Osteoblast (primary cell): ENCODE data around the gene LEF1. TPM values are rescaled to one million over a fixed set of nuclear protein-coding genes. Genes with fewer than 3 reads are reported as not detected.

ENCODE experiments used
- DNase-seq: peaks from one replicate; pipeline ENCODE4 v3.0.0; 2011; ENCODE audit warnings: low spot score, mixed read lengths; ENCODE audit not compliant: insufficient read length; ENCODE audit errors: missing footprints
- H2AFZ ChIP-seq: 2 replicates; pipeline ENCODE4 v1.6.0; 2011; ENCODE audit warnings: mild to moderate bottlenecking, low read length
- H3K27ac ChIP-seq: 2 replicates; pipeline ENCODE4 v1.5.1; 2011; ENCODE audit warnings: mild to moderate bottlenecking, low read depth, low read length, moderate library complexity
- H3K27me3 ChIP-seq: 2 replicates; pipeline ENCODE4 v1.6.0; 2012; ENCODE audit warnings: mild to moderate bottlenecking, control low read depth, inconsistent platforms, low read length, moderate library complexity; ENCODE audit not compliant: insufficient read depth
- H3K36me3 ChIP-seq: 2 replicates; pipeline ENCODE4 v1.5.1; 2011; ENCODE audit warnings: mild to moderate bottlenecking, low read length, control low read depth, moderate library complexity; ENCODE audit not compliant: insufficient read depth
- H3K4me1 ChIP-seq: 2 replicates; pipeline ENCODE4 v1.5.1; 2011; ENCODE audit warnings: mild to moderate bottlenecking, low read length, control low read depth, moderate library complexity; ENCODE audit not compliant: insufficient read depth
- H3K4me2 ChIP-seq: 2 replicates; pipeline ENCODE4 v1.6.0; 2011; ENCODE audit warnings: mild to moderate bottlenecking, low read length; ENCODE audit not compliant: insufficient read depth
- H3K4me3 ChIP-seq: fragments of 200-600 bp; sonication (generic); 3 replicates; pipeline ENCODE4 v1.5.1; 2012; ENCODE audit warnings: mild to moderate bottlenecking, low read length, inconsistent platforms; ENCODE audit not compliant: insufficient read depth
- H3K79me2 ChIP-seq: 2 replicates; pipeline ENCODE4 v1.6.0; 2012; ENCODE audit warnings: mild to moderate bottlenecking, low read length, control low read depth, inconsistent platforms; ENCODE audit not compliant: insufficient read depth
- H3K9me3 ChIP-seq: 2 replicates; pipeline ENCODE4 v1.5.1; 2011; ENCODE audit warnings: low read depth, low read length, control low read depth
- H4K20me1 ChIP-seq: 2 replicates; pipeline ENCODE4 v1.6.0; 2012; ENCODE audit warnings: mild to moderate bottlenecking, low read length, control low read depth; ENCODE audit not compliant: insufficient read depth
- CTCF ChIP-seq: IDR thresholded peaks from 2 replicates; pipeline ENCODE4 v1.5.1; 2011; ENCODE audit warnings: mild to moderate bottlenecking, low read depth, low read length, moderate library complexity; ENCODE audit errors: extremely low read depth
- total RNA-seq: library from RNA; depleted of rRNA; stranded (reverse); fragments of >200 nt; gene quantifications from 2 replicates; pipeline ENCODE4 v1.2.3, GENCODE V29; 2012

The LEF1 gene
- total RNA-seq, 1 donor, result 5.8 TPM

DNA sequence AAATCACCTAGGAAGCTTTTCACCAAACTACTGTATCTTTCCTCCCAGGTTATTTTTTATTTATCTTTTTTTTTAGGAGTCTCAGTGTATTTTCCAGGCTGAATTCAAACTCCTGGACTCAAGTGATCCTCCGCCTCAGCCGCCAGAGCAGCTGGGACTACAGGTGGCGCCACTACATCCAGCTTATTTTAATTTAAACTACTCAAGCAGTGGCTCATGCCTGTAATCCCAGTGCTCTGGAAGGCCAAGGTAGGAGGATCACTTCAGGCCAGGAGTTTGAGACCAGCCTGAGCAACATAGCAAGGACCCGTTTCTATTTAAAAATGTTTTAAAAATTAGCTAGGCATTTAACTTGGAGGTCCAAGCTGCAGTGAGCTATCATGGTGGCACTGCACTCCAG is 37.8 kb downstream of the LEF1 start:
- Histone ChIP-seq H2AFZ (no peak overlapping the region), H4K20me1 (no peaks in the 10 kb centered on the region), H3K4me1 (no peaks in the 10 kb centered on the region), H3K4me3 (no peak overlapping the region), H3K79me2 (no peaks in the 10 kb centered on the region), H3K9me3 (no peaks in the 10 kb centered on the region), H3K4me2 (no peak overlapping the region), H3K36me3 (no peaks in the 10 kb centered on the region), H3K27me3 (no peaks in the 10 kb centered on the region), H3K27ac (no peak overlapping the region)
- TF ChIP-seq CTCF, result peak; percentile 15
- no peak for DNase-seq

DNA sequence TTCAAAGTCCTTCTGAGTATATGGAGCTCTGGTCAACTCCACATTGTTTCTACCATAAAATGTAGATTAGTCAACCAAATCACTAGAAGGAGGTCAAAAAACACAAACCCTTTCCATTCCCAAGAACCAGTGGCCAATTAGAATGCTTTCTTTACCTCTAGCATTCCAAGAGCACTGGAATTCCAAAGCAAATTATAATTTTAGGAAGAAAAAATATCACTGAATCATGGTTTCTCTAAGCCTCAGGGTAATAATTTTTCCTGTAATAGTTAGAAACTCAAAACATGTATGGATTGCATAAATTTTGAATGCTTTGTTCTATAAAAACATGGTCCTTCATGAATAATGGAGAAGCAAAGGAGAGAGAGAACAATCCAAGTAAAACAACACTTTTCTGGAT is 39.5 kb downstream of the LEF1 start:
- DNase-seq, result no peak
- no peaks in the 10 kb centered on the region for H3K79me2 ChIP-seq
- no peak overlapping the region for H3K4me3 ChIP-seq
- H4K20me1 ChIP-seq, result no peaks in the 10 kb centered on the region
- TF ChIP-seq CTCF, result no peak
- H3K4me2 ChIP-seq, result no peak overlapping the region
- no peak overlapping the region for H3K27ac ChIP-seq
- no peaks in the 10 kb centered on the region for H3K36me3 ChIP-seq
- H3K9me3 ChIP-seq, result no peaks in the 10 kb centered on the region
- no peaks in the 10 kb centered on the region for H3K4me1 ChIP-seq
- no peak overlapping the region for H2AFZ ChIP-seq
- no peaks in the 10 kb centered on the region for H3K27me3 ChIP-seq

DNA sequence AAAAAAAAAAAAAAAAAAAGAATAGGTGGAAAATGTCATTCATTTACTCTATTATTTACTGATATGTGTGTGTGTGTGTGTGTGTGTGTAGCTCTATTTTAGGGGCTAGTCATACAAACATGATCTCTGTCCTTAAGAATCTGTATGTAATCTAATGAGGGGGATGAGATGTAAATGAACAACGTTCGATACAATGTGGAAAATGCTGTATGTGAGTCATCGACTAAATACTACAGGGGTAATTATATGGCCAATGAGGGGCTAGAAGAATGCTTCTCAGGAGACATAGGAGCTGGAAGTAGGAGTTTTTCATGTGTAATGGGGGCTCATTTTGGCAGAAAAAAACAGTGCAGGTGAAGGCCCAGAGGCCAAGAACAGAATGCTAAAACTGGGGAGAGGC is 41.9 kb downstream of the LEF1 start:
- no peaks in the 10 kb centered on the region for H3K4me1 ChIP-seq
- no peak for TF ChIP-seq CTCF
- H4K20me1 ChIP-seq, result no peaks in the 10 kb centered on the region
- no peak overlapping the region for H2AFZ ChIP-seq
- H3K36me3 ChIP-seq, result no peaks in the 10 kb centered on the region
- no peak for DNase-seq
- no peak overlapping the region for H3K27ac ChIP-seq
- no peak overlapping the region for H3K4me3 ChIP-seq
- H3K4me2 ChIP-seq, result no peak overlapping the region
- H3K79me2 ChIP-seq, result no peaks in the 10 kb centered on the region
- H3K9me3 ChIP-seq, result no peaks in the 10 kb centered on the region
- no peaks in the 10 kb centered on the region for H3K27me3 ChIP-seq

GRCh38 chr4:108120789-108121188 is 47.9 kb downstream of the LEF1 start:
- H3K4me1 ChIP-seq, result no peaks in the 10 kb centered on the region
- H3K79me2 ChIP-seq, result no peaks in the 10 kb centered on the region
- H3K27me3 ChIP-seq, result no peaks in the 10 kb centered on the region
- no peak for DNase-seq
- H3K4me3 ChIP-seq, result no peak overlapping the region
- TF ChIP-seq CTCF, result no peak
- H3K4me2 ChIP-seq, result no peak overlapping the region
- H4K20me1 ChIP-seq, result no peaks in the 10 kb centered on the region
- H3K36me3 ChIP-seq, result no peaks in the 10 kb centered on the region
- H3K27ac ChIP-seq, result no peak overlapping the region
- no peak overlapping the region for H2AFZ ChIP-seq
- H3K9me3 ChIP-seq, result no peaks in the 10 kb centered on the region
